ENCODE measurements around the gene ZNF83. TPM values are rescaled to one million over a fixed set of nuclear protein-coding genes. Genes with fewer than 3 reads are reported as not detected.

ZNF83 gene
- polyA plus RNA-seq, 1 donor from 2014 or later: 69.3 TPM

GRCh38 chr19:52670046-52670445 lies 31.9 kb upstream of the ZNF83 start:
- H3F3A ChIP-seq (ENCODE audit: insufficient read depth, low read length, poor library complexity, severe bottlenecking): no peaks in the 10 kb centered on the region
- H3K4me2 ChIP-seq (ENCODE audit: low read length): no peak overlapping the region
- no peaks in the 10 kb centered on the region for H3K79me2 ChIP-seq (replicated peaks; ENCODE audit: insufficient read depth, low read length)
- H3K9ac ChIP-seq (ENCODE audit: low read length): no peak overlapping the region
- H3K27ac ChIP-seq (ENCODE audit: low read length): no peak overlapping the region
- H3K9me2 ChIP-seq (ENCODE audit: insufficient read depth, low read length): no peaks in the 10 kb centered on the region
- H4K20me1 ChIP-seq (ENCODE audit: insufficient read depth): no peaks in the 10 kb centered on the region
- no peak overlapping the region for H3K4me3 ChIP-seq (ENCODE audit: low read length)
- no peak for TF ChIP-seq MXI1 (conservative IDR thresholded peaks at IDR 0.05; ENCODE audit: poor library complexity, severe bottlenecking)
- TF ChIP-seq REST (IDR thresholded peaks at IDR 0.05; ENCODE audit: borderline replicate concordance): no peak
- TF ChIP-seq EZH2 (IDR thresholded peaks at IDR 0.05; ENCODE audit: borderline replicate concordance, insufficient read depth, low read length, poor library complexity, severe bottlenecking): no peak
- no peak for TF ChIP-seq POLR2AphosphoS5 (IDR thresholded peaks at IDR 0.05)
- no peak for TF ChIP-seq TAF1 (IDR thresholded peaks at IDR 0.05; ENCODE audit: low read depth)
- no peak for TF ChIP-seq RAD21 (conservative IDR thresholded peaks at IDR 0.05)
- no peak for TF ChIP-seq SMC3 (conservative IDR thresholded peaks at IDR 0.05; ENCODE audit: poor library complexity)
- H3K36me3 ChIP-seq (ENCODE audit: insufficient read depth, low read length): no peaks in the 10 kb centered on the region
- H2AFZ ChIP-seq (ENCODE audit: low read depth, low read length): no peak overlapping the region
- no peaks in the 10 kb centered on the region for H3K9me3 ChIP-seq (ENCODE audit: low read length)
- no peaks in the 10 kb centered on the region for H3K27me3 ChIP-seq (ENCODE audit: insufficient read depth, low read depth, low read length)

GRCh38 chr19:52669586-52669985 lies 31.4 kb upstream of the ZNF83 start:
- Histone ChIP-seq H3K36me3 (ENCODE audit: insufficient read depth, low read length) (no peaks in the 10 kb centered on the region), H3K4me3 (ENCODE audit: low read length) (no peak overlapping the region), H3K79me2 (replicated peaks; ENCODE audit: insufficient read depth, low read length) (no peaks in the 10 kb centered on the region), H3K9ac (ENCODE audit: low read length) (no peak overlapping the region), H3K27ac (ENCODE audit: low read length) (no peak overlapping the region), H3K9me3 (ENCODE audit: low read length) (no peaks in the 10 kb centered on the region), H3K9me2 (ENCODE audit: insufficient read depth, low read length) (no peaks in the 10 kb centered on the region), H4K20me1 (ENCODE audit: insufficient read depth) (no peaks in the 10 kb centered on the region), H3K4me2 (ENCODE audit: low read length) (no peak overlapping the region), H3F3A (ENCODE audit: insufficient read depth, low read length, poor library complexity, severe bottlenecking) (no peaks in the 10 kb centered on the region), H3K27me3 (ENCODE audit: insufficient read depth, low read depth, low read length) (no peaks in the 10 kb centered on the region), H2AFZ (ENCODE audit: low read depth, low read length) (no peak overlapping the region)
- no peak for TF ChIP-seq POLR2AphosphoS5 (IDR thresholded peaks at IDR 0.05)
- TF ChIP-seq CTCF (IDR thresholded peaks at IDR 0.05; ENCODE audit: poor library complexity, severe bottlenecking): no peak
- TF ChIP-seq EZH2 (IDR thresholded peaks at IDR 0.05; ENCODE audit: borderline replicate concordance, insufficient read depth, low read length, poor library complexity, severe bottlenecking): no peak

- H3K4me2 ChIP-seq (ENCODE audit: low read length): no peak overlapping the region
- no peaks in the 10 kb centered on the region for H3K27me3 ChIP-seq (ENCODE audit: insufficient read depth, low read depth, low read length)
- no peak overlapping the region for H3K4me3 ChIP-seq (ENCODE audit: low read length)
- H4K20me1 ChIP-seq (ENCODE audit: insufficient read depth): no peaks in the 10 kb centered on the region
- no peaks in the 10 kb centered on the region for H3K9me2 ChIP-seq (ENCODE audit: insufficient read depth, low read length)
- no peaks in the 10 kb centered on the region for H3K79me2 ChIP-seq (replicated peaks; ENCODE audit: insufficient read depth, low read length)
- no peak overlapping the region for H3K27ac ChIP-seq (ENCODE audit: low read length)
- no peaks in the 10 kb centered on the region for H3K36me3 ChIP-seq (ENCODE audit: insufficient read depth, low read length)
- no peaks in the 10 kb centered on the region for H3F3A ChIP-seq (ENCODE audit: insufficient read depth, low read length, poor library complexity, severe bottlenecking)
- TF ChIP-seq EP300 (conservative IDR thresholded peaks at IDR 0.05; ENCODE audit: poor library complexity, severe bottlenecking) (no peak), CTCF (IDR thresholded peaks at IDR 0.05; ENCODE audit: poor library complexity, severe bottlenecking) (no peak), TAF1 (IDR thresholded peaks at IDR 0.05; ENCODE audit: low read depth) (no peak), MXI1 (conservative IDR thresholded peaks at IDR 0.05; ENCODE audit: poor library complexity, severe bottlenecking) (no peak), REST (IDR thresholded peaks at IDR 0.05; ENCODE audit: borderline replicate concordance) (no peak), RAD21 (conservative IDR thresholded peaks at IDR 0.05) (no peak)
- H3K9me3 ChIP-seq (ENCODE audit: low read length): no peaks in the 10 kb centered on the region
- H2AFZ ChIP-seq (ENCODE audit: low read depth, low read length): no peak overlapping the region
- H3K9ac ChIP-seq (ENCODE audit: low read length): no peak overlapping the region
Measured at GRCh38 chr19:52667972-52668371, 29.8 kb upstream of the ZNF83 start.

All from neural cell (in vitro differentiated cells).